ENCODE results near the gene FRMD4A. TPM values are rescaled to one million over a fixed set of nuclear protein-coding genes. Genes with fewer than 3 reads are reported as not detected.
"Not testable (repeated sequence)": the region's sequence is repeated elsewhere in the genome, so short reads cannot be mapped to it uniquely, and the experiment has no call there.

The FRMD4A gene
- total RNA-seq, 1 experiment from 2014 or later = 0.23 TPM

DNA sequence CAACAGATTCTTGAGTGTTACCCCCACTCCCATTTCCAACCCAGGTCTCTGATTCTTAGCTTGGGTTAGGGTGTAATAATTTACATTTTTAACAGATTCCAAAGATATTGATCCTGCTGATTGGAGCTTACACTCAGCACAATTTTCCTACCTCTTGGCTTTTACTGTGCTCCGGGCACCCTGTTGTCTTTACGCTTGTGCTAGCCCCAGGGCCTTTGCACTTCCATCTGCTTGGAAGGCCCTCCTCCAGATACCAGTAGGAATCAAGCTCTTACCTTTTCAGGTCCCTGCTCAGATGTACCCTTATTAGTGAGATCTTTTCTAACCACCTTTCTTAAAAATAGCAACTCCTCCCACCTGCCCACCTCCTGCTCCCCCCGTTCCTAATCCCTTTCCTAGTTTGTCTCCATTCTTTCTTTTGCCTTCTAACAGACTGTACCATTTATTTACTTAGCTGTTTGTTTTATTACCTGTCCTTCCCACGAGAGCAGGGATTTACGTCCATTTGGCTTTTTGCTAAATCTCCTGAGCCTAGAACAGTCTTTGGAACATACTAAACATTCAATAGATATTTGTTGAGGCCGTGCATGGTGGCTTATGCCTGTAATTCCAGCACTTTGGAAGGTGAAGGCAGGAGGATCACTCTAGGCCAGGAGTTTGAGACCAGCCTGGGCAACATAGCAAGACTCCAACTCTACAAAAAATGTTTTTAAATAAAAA is 427.7 kb downstream of the FRMD4A start:
- no peak overlapping the region for H3K4me3 Mint-ChIP-seq (ENCODE audit: unreplicated experiment)
- ChIA-PET POLR2A (no interaction called here), CTCF (interaction anchor here (0.6 to 0.7 kb wide), 2 partner anchors 123 to 157 kb away, joined by 4 read pairs; no protein-coding TSS in a partner anchor)
- no peaks in the 10 kb centered on the region for H3K4me1 Mint-ChIP-seq (ENCODE audit: insufficient read depth, unreplicated experiment)
- H3K27me3 Mint-ChIP-seq (ENCODE audit: insufficient read depth, unreplicated experiment) = no peaks in the 10 kb centered on the region
- H3K9me3 Mint-ChIP-seq (ENCODE audit: unreplicated experiment) = peaks cover 7% of the 10 kb centered on the region
- no TSS peak for BruUV-seq (replicated peaks)
- no peak for DNase-seq (ENCODE audit: unreplicated experiment)
- intact Hi-C loops (cut with micrococcal nuclease) = no loop called here
- no peak overlapping the region for H3K27ac Mint-ChIP-seq (ENCODE audit: low read depth, unreplicated experiment)
- H3K36me3 Mint-ChIP-seq (ENCODE audit: insufficient read depth, unreplicated experiment) = no peaks in the 10 kb centered on the region
- TF ChIP-seq, protein P1, sequence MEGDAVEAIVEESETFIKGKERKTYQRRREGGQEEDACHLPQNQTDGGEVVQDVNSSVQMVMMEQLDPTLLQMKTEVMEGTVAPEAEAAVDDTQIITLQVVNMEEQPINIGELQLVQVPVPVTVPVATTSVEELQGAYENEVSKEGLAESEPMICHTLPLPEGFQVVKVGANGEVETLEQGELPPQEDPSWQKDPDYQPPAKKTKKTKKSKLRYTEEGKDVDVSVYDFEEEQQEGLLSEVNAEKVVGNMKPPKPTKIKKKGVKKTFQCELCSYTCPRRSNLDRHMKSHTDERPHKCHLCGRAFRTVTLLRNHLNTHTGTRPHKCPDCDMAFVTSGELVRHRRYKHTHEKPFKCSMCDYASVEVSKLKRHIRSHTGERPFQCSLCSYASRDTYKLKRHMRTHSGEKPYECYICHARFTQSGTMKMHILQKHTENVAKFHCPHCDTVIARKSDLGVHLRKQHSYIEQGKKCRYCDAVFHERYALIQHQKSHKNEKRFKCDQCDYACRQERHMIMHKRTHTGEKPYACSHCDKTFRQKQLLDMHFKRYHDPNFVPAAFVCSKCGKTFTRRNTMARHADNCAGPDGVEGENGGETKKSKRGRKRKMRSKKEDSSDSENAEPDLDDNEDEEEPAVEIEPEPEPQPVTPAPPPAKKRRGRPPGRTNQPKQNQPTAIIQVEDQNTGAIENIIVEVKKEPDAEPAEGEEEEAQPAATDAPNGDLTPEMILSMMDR (IDR thresholded peaks at IDR 0.05; ENCODE audit: unreplicated experiment) = no peak

DNA sequence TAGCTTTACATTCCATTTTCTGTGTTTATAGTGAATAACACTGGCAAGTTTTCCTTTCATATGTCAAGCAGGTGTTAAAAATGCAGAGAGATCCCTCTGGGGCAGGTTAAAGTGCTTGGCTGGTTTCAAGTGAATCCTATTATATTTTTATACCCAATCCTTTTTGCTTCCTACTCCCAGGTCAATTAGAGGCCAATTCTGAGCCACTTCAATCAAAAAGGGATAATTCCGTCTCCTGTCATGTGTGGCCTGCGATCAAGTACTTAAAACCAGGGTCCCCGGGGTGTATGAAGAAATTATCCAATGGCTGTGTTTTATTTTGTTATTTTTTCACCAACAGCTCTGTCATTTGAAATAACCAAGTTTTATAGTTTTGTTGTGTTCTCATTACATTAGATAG is 430.8 kb downstream of the FRMD4A start:
- no TSS peak for BruUV-seq (replicated peaks)
- CTCF ChIA-PET = interaction anchor here (0.7 kb wide), 1 partner anchor 193 kb away, joined by 3 read pairs; no protein-coding TSS in a partner anchor

DNA sequence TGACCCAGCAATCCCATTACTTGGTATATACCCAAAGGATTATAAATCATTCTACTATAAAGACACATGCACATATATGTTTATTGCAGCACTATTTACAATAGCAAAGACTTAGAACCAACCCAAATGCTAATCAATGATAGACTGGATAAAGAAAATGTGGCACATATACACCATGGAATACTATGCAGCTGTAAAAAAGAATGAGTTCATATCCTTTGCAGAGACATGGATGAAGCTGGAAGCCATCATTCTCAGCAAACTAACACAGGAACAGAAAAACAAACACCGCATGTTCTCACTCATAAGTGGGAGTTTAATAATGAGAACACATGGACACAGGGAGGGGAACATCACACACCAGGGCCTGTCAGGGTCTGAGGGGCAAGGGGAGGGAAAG is 434.6 kb downstream of the FRMD4A start:
- H3K27me3 Mint-ChIP-seq (ENCODE audit: insufficient read depth, unreplicated experiment) = peaks cover 34% of the 10 kb centered on the region
- CTCF ChIA-PET; BruUV-seq (replicated peaks); H3K27ac Mint-ChIP-seq (ENCODE audit: low read depth, unreplicated experiment); intact Hi-C loops (cut with micrococcal nuclease); H3K9me3 Mint-ChIP-seq (ENCODE audit: unreplicated experiment); H3K4me3 Mint-ChIP-seq (ENCODE audit: unreplicated experiment); POLR2A ChIA-PET; DNase-seq (ENCODE audit: unreplicated experiment); H3K4me1 Mint-ChIP-seq (ENCODE audit: insufficient read depth, unreplicated experiment); H3K36me3 Mint-ChIP-seq (ENCODE audit: insufficient read depth, unreplicated experiment): not testable (repeated sequence)

More for the DNA sequence above, 430.8 kb downstream of the FRMD4A start:
- Mint-ChIP-seq H3K27me3 (ENCODE audit: insufficient read depth, unreplicated experiment) (peaks cover under 1% of the 10 kb centered on the region), H3K36me3 (ENCODE audit: insufficient read depth, unreplicated experiment) (no peaks in the 10 kb centered on the region), H3K9me3 (ENCODE audit: unreplicated experiment) (peaks cover 7% of the 10 kb centered on the region), H3K27ac (ENCODE audit: low read depth, unreplicated experiment) (no peak overlapping the region), H3K4me1 (ENCODE audit: insufficient read depth, unreplicated experiment) (no peaks in the 10 kb centered on the region), H3K4me3 (ENCODE audit: unreplicated experiment) (no peak overlapping the region)
- intact Hi-C loops (cut with micrococcal nuclease) = no loop called here
- TF ChIP-seq, protein P1 (IDR thresholded peaks at IDR 0.05; ENCODE audit: unreplicated experiment) = no peak
- DNase-seq (ENCODE audit: unreplicated experiment) = no peak
- POLR2A ChIA-PET = no interaction called here

DNA sequence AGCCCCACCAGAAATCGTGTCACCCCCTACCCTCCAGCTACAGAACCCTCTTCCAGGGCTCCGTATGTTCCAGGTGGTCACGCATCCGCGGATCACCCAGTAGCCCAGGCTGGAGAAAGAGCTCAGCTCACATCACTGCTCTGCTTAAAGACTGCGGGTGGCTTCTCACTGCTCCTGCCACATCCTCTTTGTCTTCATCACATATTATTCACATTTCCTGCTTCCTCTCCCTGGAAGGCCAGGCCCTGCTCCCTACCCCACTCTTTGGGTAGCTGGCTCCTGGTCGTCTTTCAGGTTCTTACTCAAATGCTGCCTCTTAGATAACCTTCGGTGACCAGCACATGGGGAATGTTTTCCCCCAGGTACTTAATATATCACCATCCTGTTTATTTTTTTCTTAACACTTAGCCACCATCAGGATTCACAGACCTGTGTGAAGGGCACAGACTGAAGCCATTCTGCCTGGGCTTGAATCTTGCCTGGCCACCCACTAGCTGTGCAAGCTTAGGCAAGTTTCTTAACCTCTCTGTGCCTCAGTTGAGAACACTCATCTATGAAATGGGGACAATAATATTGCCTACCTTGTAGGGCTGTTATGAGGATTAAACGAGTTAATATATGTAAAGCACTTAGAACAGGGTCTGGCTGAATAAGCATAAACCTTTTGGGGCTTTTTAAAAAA is 436.2 kb downstream of the FRMD4A start:
- Mint-ChIP-seq H3K36me3 (ENCODE audit: insufficient read depth, unreplicated experiment) (no peaks in the 10 kb centered on the region), H3K4me1 (ENCODE audit: insufficient read depth, unreplicated experiment) (no peaks in the 10 kb centered on the region), H3K27ac (ENCODE audit: low read depth, unreplicated experiment) (no peak overlapping the region), H3K27me3 (ENCODE audit: insufficient read depth, unreplicated experiment) (peaks cover 49% of the 10 kb centered on the region), H3K9me3 (ENCODE audit: unreplicated experiment) (no peaks in the 10 kb centered on the region), H3K4me3 (ENCODE audit: unreplicated experiment) (no peak overlapping the region)
- ChIA-PET CTCF (interaction anchor here (0.6 kb wide), 1 partner anchor 427 kb away, joined by 3 read pairs; no protein-coding TSS in a partner anchor), POLR2A (interaction anchor here (1.0 kb wide), 1 partner anchor 9 kb away, joined by 3 read pairs; no protein-coding TSS in a partner anchor)
- no peak for DNase-seq (ENCODE audit: unreplicated experiment)
- intact Hi-C loops (cut with micrococcal nuclease) = no loop called here
- TF ChIP-seq, protein P1 (IDR thresholded peaks at IDR 0.05; ENCODE audit: unreplicated experiment) = no peak
- BruUV-seq (replicated peaks) = no TSS peak

All from MCF 10A (cell line).